Stimulated activated CD4-positive, alpha-beta T cell treated with anti-CD3 and anti-CD28 coated beads, Interleukin-4, amount 100 ng/mL, for 1 hour (primary cell): ENCODE results near the gene SIX3.

ENCODE experiments used
- DNase-seq: peaks from one replicate; pipeline ENCODE4 v3.0.0-alpha.2; 2020

Gene SIX3

DNA sequence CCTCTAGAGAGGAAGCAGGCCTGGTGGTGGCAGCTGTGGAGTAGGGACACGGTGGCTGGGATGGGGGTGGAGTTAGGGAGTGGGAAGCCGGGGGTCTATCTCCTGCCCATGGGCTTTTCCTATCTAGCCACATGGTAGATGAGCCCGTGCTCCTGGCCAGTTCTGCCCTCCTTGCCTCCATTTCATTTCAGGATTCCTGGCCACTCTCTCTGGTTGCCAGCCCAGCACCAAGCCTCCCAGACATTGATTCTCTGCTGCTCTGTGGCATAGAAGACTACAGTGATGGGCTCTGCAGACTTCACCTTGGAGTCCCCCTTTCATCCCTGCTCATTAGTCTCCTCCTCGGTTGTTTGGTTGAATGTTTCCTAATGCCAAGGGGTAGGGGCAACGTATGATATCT, 19.4 kb downstream of the SIX3 start:
- DNase-seq = no peak

DNA sequence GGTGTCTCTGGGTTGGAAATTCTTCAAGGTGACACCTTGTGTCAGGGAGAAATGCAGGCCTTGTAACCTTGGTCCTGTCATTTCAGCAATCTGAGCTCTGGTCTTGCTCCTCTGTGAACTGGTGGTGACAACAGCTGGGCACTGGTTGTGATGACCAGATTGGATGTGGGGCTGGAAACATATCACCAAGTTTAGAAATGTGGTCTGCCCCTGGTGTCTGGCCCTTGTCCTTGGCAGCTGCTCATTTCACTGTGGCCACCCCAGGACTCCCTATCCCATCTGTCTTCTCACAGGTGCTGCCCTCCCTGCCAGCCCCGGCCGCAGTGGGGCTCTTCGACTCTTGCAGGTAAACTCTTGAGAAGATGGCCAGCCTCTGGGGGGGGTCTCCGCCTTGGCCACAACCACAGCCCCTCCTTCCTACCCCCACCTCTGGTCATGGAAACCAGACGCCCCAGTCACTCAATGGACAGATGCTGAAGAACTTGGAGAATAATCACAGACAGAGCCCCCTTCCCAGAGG, 20.7 kb downstream of the SIX3 start:
- no peak for DNase-seq

DNA sequence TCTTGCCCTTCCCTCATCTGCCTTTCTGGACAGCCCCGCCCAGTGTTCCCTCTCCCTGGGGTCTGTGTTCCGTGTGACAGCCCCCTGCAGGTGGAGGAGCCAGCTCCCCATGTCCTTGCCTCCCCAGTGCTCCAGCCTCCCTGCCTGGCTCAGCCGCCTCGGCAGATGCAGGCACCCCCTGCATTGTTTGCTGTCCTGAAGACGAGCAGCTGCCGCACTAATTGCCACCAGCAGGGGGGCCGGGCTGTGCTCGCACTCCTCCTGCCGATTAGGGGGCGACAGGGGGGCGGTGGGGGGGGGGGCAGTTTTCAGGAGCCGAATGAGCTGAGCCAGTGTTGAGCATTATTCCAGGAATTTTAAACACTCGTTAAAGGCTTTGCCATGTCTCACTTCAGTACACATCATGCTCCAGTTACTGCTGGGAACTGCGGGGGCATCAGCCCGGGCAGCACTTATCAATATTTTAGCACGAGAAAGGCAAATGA, 23.3 kb downstream of the SIX3 start:
- no peak for DNase-seq

DNA sequence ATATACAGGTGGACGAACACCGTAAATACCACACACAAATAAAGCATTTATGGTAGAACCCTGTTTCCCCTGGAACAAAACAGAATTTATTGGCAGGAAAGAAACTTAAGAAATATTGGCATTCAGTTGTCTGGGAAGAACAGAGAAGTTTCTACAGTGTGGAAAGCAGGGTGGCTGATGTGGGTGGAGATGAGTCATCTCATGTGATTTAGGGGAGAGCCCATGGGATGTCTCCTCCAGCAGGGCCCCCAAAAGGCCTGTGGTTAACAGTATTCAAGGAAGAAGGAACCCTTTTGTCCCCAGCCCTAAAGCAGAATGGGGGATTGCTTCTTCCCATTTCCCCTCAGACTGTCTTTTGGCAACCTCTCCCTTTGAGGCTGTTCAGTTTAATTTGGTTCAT, 24.2 kb downstream of the SIX3 start:
- no peak for DNase-seq

DNA sequence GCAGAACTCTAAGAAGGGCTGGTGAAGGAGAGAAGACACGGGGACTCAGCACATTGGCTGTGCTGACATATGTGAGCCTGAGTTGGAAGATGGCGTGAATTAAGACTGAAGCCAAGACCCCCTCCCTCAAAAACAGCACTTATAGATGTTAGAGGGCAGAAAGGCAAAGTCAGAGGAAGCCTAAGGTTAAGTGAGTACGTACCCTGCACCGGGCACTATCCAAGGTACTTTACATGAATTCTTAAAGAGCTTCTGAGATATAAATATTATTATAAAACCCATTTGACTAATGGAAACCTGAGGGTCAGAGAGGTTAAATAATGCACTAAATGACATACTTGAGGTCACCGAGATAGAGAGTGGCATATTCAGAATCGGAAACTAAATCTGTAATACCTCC, 25.6 kb downstream of the SIX3 start:
- no peak for DNase-seq

DNA sequence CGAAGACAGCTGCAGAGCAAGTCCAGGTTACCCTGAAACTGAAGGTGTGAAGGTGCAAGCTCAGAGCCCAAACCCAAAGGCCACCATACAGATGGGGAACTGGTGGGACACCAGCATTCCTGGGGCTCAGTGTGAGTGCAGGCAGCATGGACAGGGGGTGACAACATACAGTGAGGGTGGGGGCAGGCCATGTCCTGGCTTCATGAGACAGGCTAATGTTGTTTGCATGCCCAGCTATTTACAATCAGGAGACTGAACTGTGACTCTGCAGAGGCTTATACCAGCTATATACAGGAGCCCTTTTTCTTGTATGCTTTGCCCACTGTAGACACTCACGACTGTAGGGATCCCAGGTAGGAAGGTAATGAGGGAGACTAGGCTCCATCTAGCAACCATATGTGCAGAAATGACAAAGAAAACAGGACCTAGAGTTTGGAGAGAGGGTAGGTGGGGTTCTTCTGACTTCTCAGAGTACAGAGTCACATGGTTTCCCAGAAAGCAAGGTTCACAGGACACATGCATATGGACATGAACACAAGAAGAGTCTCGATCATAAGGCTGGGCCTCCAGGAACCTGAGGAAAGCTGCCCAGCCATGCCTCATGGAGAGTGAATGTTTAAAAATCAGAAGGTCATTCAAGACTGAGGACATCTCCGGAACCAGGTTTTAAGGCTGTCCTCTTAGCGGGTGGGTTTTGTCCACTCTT, 26.4 kb downstream of the SIX3 start:
- DNase-seq = no peak

DNA sequence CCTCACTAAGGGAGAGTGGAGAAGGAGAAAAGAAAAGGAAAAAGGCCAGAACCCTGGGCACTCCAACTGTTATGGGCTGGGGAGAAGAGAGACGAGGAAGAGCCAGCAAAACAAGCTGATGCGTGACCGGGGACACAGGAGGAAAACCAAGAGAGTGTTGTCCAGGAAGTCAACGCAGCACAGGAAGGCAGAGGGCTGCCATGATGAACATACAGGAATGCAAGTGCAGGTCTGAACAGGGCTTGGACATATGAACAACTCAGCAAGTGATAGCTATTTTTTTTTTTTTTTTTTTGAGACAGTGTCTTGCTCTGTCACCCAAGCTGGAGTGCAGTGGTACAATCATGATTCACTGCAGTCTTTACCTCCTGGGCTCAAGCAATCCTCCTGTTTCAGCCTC, 28.4 kb downstream of the SIX3 start:
- DNase-seq = no peak

DNA sequence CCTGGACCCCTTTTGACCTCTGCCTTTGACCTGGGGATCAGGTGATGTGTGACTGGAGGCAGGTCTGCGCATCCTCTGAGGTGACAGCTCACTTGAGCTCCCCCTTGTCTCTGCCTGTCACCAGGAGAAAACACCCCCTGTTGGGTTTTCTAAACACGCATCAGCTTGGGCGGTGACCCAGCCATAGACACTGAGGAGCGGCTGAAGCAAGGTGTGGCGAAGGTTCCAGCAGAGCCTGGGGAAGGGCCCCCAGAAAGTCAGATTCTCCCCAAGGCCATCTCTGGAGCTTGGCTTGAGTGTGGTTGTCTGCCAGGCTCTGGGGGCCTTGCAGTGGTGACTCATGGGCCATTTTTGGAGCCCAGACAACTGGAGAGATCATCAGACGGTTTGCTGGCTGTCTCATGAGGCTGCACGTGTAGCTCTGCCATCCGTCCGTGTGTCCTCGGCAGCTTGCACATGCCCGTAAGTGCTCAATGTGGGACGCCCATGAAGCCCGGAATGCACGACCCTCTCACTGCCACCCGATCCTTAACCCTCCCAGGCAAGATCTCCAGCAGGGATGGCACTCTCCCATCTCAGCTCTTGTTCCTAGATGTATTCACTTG, 29.4 kb downstream of the SIX3 start:
- DNase-seq = no peak

DNA sequence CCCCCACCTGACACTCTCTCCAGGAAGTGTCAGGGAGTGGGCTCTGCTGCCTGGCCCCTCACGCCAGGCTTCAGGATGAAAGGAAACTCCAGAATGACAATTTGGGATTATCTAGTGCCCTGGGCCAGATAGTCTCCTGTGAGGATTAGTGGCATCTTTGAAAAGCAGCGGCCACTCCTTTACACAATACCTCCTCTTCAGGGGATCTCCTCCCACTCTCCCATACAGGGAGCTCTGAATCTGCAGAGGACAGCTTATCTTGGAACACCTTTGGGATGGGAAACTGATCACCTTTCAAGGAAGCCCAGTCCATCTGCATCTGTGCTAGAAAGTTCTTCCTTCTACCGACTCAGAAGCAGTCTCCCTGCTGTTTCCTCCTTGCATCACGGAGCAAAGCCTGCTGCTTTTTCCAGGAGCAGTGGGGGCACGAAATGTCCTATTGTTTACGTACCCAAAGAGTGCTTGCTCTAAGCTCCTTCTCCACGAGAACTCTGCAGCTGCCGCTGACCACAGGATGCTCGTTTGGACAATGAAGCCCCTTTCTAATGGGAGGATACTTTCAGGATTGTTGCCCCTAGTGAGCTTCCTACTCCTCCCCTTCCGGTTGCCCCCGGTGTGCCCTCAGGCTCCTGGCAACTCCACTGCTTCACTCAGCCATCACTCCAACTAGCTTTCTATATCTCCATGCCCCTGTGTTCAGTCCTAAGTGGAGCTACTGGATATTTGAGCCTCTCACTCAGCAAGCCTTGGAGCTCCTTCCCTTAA, 31.5 kb downstream of the SIX3 start:
- no peak for DNase-seq

DNA sequence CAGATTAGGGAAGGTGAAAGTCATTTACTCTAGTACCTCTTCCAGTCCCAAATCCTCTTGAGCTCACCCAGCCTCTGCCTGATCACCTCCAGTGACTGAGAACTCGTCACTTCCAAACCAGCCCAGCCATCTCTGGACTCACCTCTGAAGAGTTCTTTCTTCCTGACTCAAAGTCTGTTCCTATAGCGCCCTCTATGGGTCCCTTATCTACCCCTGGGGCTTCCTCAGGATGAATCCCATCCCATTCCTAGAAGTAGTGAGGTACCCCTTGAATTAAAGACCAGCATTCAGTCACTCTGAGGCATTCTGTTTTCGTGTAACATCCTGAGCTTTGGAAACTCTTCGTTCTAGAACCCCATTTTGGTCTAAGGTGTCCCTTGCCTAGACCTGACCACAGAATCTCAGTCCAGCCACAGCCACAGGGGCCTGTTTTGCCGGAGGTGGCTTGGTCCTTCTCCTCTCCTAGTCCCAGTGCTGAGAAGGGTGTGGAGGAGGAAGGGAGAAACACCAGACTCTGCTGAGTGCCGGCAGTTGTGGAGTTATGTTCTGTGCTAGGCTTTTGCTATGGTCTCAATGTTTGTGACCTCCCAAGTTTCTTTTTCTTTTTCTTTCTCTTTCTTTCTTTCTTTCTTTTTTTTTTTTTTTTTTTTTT, 32.7 kb downstream of the SIX3 start:
- DNase-seq = no peak

DNA sequence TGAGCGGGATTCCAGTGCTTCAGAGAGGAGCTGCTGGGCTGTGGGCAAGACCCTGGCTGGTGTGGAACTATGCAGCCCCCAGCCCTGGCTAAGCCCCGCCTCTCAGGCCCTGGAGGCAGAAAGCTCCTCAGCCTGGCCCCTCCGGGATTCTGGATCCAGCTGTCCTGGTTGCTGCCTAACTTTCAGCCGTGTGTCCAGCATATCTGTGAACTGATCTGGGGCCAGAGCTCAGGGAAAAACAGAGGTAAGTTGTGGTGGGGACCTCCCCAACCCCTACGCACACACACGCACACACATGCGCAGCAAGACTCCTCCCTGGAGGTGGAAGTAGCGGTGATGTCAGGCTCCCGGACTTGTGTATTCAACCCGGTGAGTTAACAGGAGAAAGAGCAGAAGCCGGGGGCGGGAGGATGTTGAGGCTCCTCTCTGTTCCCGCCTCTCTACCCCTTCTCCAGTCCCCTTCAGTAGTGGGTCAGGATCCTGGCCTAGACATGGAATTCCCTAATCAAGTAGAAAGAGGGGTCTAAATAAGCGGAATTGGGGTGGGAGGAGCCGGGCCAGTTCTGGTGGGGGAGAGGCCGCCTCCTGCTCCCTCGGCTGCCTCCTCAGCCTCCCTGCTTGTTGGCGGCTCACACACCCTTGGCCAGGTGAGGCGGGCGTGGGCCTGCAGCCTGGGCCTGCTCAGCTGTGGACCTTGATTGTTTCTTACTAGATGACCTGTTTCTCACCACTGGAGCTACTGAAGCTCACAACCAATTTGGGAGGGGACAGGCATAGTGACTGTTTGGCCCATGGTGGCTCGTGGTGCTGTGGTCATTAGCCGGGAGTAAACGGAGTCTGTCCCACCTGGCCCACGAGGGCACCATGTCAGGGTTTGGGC, 34.3 kb downstream of the SIX3 start:
- DNase-seq = no peak

DNA sequence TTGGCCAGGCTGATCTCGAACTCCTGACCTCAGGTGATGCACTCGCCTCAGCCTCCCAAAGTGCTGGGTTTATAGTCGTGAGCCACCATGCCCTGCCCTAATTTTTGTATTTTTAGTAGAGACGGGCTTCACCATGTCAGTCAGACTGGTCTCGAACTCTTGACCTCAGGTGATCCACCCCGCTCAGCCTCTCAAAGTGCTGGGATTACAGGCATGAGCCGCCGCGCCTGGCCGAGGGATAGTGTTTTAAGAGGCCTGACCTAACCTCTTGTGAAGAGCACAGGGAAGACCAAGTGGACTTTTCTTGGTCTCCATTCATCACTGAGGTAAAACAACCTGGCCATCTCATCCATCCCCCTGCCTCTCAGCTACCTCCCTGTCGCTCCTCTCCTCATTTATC, 38.1 kb downstream of the SIX3 start:
- no peak for DNase-seq

DNA sequence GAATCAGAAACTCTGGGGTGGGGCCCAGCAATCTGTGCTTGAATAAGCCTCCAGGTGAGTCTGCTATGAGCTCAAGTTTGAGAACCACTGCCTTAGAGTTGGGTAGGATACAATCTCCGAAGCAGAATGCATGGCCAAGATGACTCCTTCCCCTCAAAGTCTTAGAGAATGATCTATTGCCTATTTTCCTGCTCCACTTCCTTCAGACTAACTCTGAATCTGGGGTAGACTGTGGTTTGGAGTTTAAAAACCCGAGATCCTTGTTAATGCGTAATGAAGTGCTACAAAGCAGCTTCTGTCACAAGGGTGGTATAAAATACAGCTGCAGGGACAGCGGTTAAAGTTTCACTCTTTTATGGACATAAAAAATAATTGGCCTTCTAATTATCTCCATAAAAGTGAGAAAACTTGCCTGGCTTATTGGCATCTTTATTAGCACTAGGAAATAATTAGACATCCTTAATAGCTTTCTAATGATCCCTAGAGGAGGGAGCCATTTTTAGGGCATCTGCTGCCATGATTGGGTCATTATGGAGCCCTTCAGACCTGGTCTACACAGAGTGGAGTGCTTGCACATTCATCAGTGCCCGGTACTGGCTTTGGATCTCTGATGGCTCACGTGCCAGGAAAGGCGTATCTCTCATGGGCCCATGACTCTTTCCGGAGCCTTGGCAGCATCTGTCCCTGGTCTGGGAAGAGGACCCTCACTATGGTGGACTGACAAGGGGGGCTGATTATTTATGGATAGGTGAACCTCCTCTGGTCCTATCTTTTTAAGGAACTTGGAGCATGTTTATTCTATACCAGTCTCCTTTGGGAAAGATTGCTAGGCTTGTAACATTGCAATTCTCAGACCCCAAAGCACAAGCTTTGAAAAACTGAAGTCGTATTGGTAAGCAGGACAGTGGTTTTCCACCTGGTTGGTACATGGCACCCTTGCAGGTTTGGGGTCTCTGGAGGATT, 39.5 kb downstream of the SIX3 start:
- DNase-seq = no peak

DNA sequence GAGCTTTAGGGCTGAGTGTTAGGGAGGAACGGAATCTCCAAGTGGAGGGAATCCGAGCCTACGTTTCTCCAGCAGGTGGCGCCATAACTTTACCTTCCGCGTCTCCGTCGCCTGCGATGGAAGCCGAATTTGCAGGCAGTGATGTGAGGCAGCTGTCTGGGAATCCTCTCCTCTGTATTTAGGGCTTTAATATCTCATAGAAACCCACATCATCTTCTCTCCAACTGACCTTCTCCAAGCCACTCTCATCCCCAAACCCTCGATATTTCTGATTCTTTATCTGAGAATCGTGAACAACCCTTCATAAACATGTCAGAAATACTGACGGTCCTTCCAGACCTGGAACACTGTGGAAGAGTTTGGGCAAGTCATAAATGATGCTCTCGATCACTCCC, 40.2 kb downstream of the SIX3 start:
- DNase-seq = peak; percentile 69

DNA sequence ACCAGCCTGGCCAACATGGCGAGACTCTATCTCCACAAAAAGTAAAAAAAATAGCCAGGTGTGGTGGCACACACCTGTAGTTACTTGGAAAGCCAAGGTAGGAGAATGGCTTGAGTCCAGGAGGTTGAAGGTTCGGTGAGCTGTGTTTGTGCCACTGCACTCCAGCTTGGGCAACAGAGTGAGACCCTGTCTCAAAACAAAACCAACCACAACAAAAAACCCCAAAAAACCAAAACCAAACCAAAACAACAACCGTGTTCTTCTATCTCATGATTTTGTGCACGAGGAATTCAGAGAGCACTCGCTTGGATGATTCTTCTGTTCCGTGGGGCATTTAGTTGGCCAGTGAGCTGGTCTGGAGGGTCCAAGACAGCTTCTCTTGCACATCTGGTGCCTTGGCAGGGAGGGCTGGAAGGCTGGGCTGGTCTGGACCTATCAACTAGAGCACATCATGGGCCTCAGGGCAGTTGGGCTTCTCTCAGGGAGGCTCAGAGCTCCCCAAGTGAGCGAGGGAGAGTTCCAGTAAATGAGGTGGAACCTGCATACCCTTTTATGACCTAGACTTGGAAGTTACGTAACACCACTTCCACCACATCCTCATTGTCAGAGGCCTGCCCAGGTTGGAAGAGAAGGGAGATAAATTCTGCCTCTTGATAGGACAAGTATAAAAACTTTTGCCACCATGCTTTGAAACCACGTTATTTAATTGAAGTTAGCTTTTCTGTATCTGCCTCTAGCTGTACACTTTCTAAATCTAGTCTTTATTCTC, 42.5 kb downstream of the SIX3 start:
- no peak for DNase-seq

DNA sequence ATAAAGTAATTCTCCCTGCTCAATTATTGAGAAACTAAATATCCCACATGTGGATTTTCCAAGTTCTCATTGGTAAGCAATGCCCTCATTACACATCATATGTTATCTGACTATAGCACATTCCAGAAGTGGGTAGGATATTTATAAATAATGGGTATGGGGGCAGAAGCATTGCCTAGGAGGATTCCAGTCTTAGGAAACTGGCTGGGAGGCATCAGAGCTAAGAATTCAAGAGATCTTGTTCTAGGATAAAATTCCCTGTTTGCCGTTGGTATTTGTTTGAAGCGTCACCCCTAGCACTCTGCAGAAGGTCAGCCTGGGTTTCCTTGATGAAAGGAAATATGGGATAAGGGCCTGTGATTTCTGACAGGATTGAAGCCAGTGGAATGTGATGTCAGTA, 47.7 kb downstream of the SIX3 start:
- no peak for DNase-seq

DNA sequence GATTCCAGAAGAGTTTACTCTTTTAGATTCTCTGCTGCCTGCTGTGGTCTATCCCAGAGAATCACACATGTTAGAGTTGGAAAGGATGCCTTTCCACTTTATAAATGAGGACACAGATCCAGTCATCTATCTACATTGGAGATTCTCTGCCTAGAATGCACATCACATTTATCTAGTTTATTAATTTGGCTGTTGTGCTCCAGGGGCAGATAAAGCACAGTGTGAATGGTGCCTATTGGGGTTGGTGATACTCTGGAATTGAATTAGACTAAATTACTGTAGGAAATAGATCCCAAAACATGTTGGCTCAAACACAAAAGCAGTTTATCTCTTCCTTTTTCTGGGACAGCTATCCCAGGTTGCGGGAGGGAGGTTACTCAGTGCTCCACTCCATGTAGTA, 52.9 kb downstream of the SIX3 start:
- no peak for DNase-seq
